Fibroblast of lung (primary cell): ENCODE data around the gene CPB1. TPM values are rescaled to one million over a fixed set of nuclear protein-coding genes. Genes with fewer than 3 reads are reported as not detected.
A peak's percentile ranks its signal among the peaks of the same experiment; 100 is the strongest.

Experiments used
- DNase-seq, 2 donors: peaks; one replicate each; pipeline versions ENCODE4 v3.0.0 to v3.0.0-alpha.2; 2010; ENCODE audit warnings: low read depth in 2 of 2
- H2AFZ ChIP-seq: 2 replicates; pipeline ENCODE4 v1.5.1; 2012; ENCODE audit warnings: low read length, control low read depth, inconsistent platforms
- H3K27ac ChIP-seq: 2 replicates; pipeline ENCODE4 v1.5.1; 2011; ENCODE audit warnings: low read length, control low read depth; ENCODE audit not compliant: insufficient read depth
- H3K27me3 ChIP-seq: 2 replicates; pipeline ENCODE4 v1.5.1; 2011; ENCODE audit warnings: mild to moderate bottlenecking, low read length; ENCODE audit not compliant: control insufficient read depth, insufficient read depth
- H3K36me3 ChIP-seq: 2 replicates; pipeline ENCODE4 v1.5.1; 2011; ENCODE audit warnings: low read length; ENCODE audit not compliant: control insufficient read depth, insufficient read depth
- H3K4me1 ChIP-seq: 2 replicates; pipeline ENCODE4 v1.5.1; 2011; ENCODE audit warnings: low read length; ENCODE audit not compliant: control insufficient read depth, insufficient read depth; ENCODE audit errors: extremely low read depth
- H3K4me2 ChIP-seq: 2 replicates; pipeline ENCODE4 v1.5.1; 2011; ENCODE audit warnings: low read length, control low read depth; ENCODE audit not compliant: insufficient read depth; ENCODE audit errors: extremely low read depth
- H3K4me3 ChIP-seq, 4 experiments: fragments of 200-600 bp in 1 of 4; sonication (generic) in 1 of 4; replicated peaks in 1 of 4; 2 replicates each; pipeline ENCODE4 v1.5.1; 2011 to 2016; ENCODE audit warnings: low read length in 4 of 4, low read depth in 3 of 4, mild to moderate bottlenecking in 3 of 4, control low read depth in 2 of 4, inconsistent platforms in 1 of 4, mixed read lengths in 1 of 4; ENCODE audit not compliant: insufficient read depth in 1 of 4; ENCODE audit errors: control extremely low read depth in 1 of 4
- H3K79me2 ChIP-seq: 2 replicates; pipeline ENCODE4 v1.5.1; 2012; ENCODE audit warnings: mild to moderate bottlenecking, low read length, inconsistent platforms; ENCODE audit not compliant: control insufficient read depth, insufficient read depth
- H3K9ac ChIP-seq: 2 replicates; pipeline ENCODE4 v1.5.1; 2011; ENCODE audit warnings: mild to moderate bottlenecking, low read length, control low read depth; ENCODE audit not compliant: insufficient read depth
- H3K9me3 ChIP-seq: 2 replicates; pipeline ENCODE4 v1.5.1; 2012; ENCODE audit warnings: low read depth, low read length; ENCODE audit not compliant: control insufficient read depth, insufficient read depth
- H4K20me1 ChIP-seq: 2 replicates; pipeline ENCODE4 v1.5.1; 2011; ENCODE audit warnings: low read length; ENCODE audit not compliant: control insufficient read depth, insufficient read depth; ENCODE audit errors: extremely low read depth
- CTCF ChIP-seq, 2 donors: IDR thresholded peaks in 1 of 2; conservative IDR thresholded peaks in 1 of 2; 1 replicate in 1 of 2; 2 replicates in 1 of 2; pipeline ENCODE4 v1.5.1; 2011 to 2012; ENCODE audit warnings: low read length in 2 of 2, control low read depth in 1 of 2, inconsistent platforms in 1 of 2, low read depth in 1 of 2, mild to moderate bottlenecking in 1 of 2
- EZH2 ChIP-seq: IDR thresholded peaks from 2 replicates; pipeline ENCODE4 v1.5.1; 2012; ENCODE audit warnings: low read length, control low read depth, mild to moderate bottlenecking; ENCODE audit errors: missing control alignments
- polyA plus RNA-seq, 2 donors: library from polyadenylated mRNA; depleted of rRNA in 1 of 2; stranded (reverse) in 1 of 2; unstranded in 1 of 2; fragments of >200 nt; gene quantifications; 2 replicates each; pipeline ENCODE4 v1.2.1, GENCODE V29; 2011 to 2012; ENCODE audit warnings: missing spikeins in 1 of 2
- total RNA-seq: library from RNA; depleted of rRNA; stranded (reverse); fragments of >200 nt; gene quantifications from 2 replicates; pipeline ENCODE4 v1.2.1, GENCODE V29; 2014

Gene CPB1
- total and polyA plus RNA-seq, 2 donors (not counting 1 experiment from before 2014, with no cell fraction given), result 0.07 TPM; not detected in 1

- DNase-seq, result no peak
These were observed 10.6 kb upstream of the CPB1 start for GRCh38 chr3:148816981-148817525.

GRCh38 chr3:148820361-148821245, 7.0 kb upstream of the CPB1 start:
- no peak overlapping the region for H3K4me2 ChIP-seq
- DNase-seq, result peak in 1 of 2 donors; percentile 51
- no peak overlapping the region for H3K27ac ChIP-seq
- H2AFZ ChIP-seq, result no peak overlapping the region
- no peaks in the 10 kb centered on the region for H3K4me1 ChIP-seq
- no peak overlapping the region for H3K9ac ChIP-seq
- no peaks in the 10 kb centered on the region for H3K27me3 ChIP-seq
- H3K79me2 ChIP-seq, result no peaks in the 10 kb centered on the region
- no peak for TF ChIP-seq EZH2
- TF ChIP-seq CTCF (conservative IDR thresholded peaks at IDR 0.05 in 1 of 2, IDR thresholded peaks at IDR 0.05 in 1 of 2; ENCODE audit: low read depth in 1 of 2, low read length in 2 of 2), result no peak
- no peaks in the 10 kb centered on the region for H3K9me3 ChIP-seq
- no peaks in the 10 kb centered on the region for H4K20me1 ChIP-seq
- H3K36me3 ChIP-seq, result no peaks in the 10 kb centered on the region
- no peak overlapping the region for H3K4me3 ChIP-seq

More at GRCh38 chr3:148816981-148817525, 10.6 kb upstream of the CPB1 start:
- Histone ChIP-seq H3K9ac (no peak overlapping the region), H3K4me1 (no peaks in the 10 kb centered on the region), H4K20me1 (no peaks in the 10 kb centered on the region), H3K4me2 (no peak overlapping the region), H3K36me3 (no peaks in the 10 kb centered on the region), H2AFZ (no peak overlapping the region), H3K27ac (no peak overlapping the region), H3K4me3 (no peak overlapping the region), H3K79me2 (no peaks in the 10 kb centered on the region), H3K27me3 (no peaks in the 10 kb centered on the region), H3K9me3 (no peaks in the 10 kb centered on the region)
- TF ChIP-seq CTCF (conservative IDR thresholded peaks at IDR 0.05 in 1 of 2, IDR thresholded peaks at IDR 0.05 in 1 of 2; ENCODE audit: low read depth in 1 of 2, low read length in 2 of 2), result no peak

- no peak overlapping the region for H3K9ac ChIP-seq
- H3K27ac ChIP-seq, result no peak overlapping the region
- H4K20me1 ChIP-seq, result no peaks in the 10 kb centered on the region
- no peaks in the 10 kb centered on the region for H3K79me2 ChIP-seq
- no peak overlapping the region for H3K4me3 ChIP-seq
- no peak for DNase-seq
- no peaks in the 10 kb centered on the region for H3K4me1 ChIP-seq
- H2AFZ ChIP-seq, result no peak overlapping the region
- TF ChIP-seq CTCF (conservative IDR thresholded peaks at IDR 0.05 in 1 of 2, IDR thresholded peaks at IDR 0.05 in 1 of 2; ENCODE audit: low read depth in 1 of 2, low read length in 2 of 2) (no peak), EZH2 (no peak)
- H3K27me3 ChIP-seq, result no peaks in the 10 kb centered on the region
- no peaks in the 10 kb centered on the region for H3K9me3 ChIP-seq
- H3K4me2 ChIP-seq, result no peak overlapping the region
- no peaks in the 10 kb centered on the region for H3K36me3 ChIP-seq
These were observed 4.6 kb upstream of the CPB1 start for GRCh38 chr3:148823026-148823425.
